HG02763 (cell line): ENCODE results near the gene HNRNPUL1.
"Not testable (repeated sequence)": the region's sequence is repeated elsewhere in the genome, so short reads cannot be mapped to it uniquely, and the experiment has no call there.

Experiments
- ATAC-seq: cut with Tn5 transposase; IDR thresholded peaks from one replicate; pipeline ENCODE4 v1.9.1; 2021; ENCODE audit warnings: mild to moderate bottlenecking, moderate library complexity; ENCODE audit not compliant: unreplicated experiment

Gene HNRNPUL1

GRCh38 chr19:41324231-41324702 is 60.1 kb downstream of the HNRNPUL1 start:
- ATAC-seq, result no peak

- ATAC-seq, result no peak
These were observed 60.9 kb downstream of the HNRNPUL1 start for GRCh38 chr19:41324921-41325639.

GRCh38 chr19:41325640-41325946 is 61.4 kb downstream of the HNRNPUL1 start:
- ATAC-seq, result no peak

- no peak for ATAC-seq
These were observed 62.0 kb downstream of the HNRNPUL1 start for GRCh38 chr19:41325947-41326706.

- no peak for ATAC-seq
These were observed 63.0 kb downstream of the HNRNPUL1 start for GRCh38 chr19:41327076-41327575.

- peak; percentile 51 for ATAC-seq
These were observed 63.5 kb downstream of the HNRNPUL1 start for GRCh38 chr19:41327576-41328156.

- ATAC-seq, result no peak
These were observed 64.1 kb downstream of the HNRNPUL1 start for GRCh38 chr19:41328157-41328841.

GRCh38 chr19:41328842-41329225 is 64.7 kb downstream of the HNRNPUL1 start:
- no peak for ATAC-seq

- no peak for ATAC-seq
These were observed 66.3 kb downstream of the HNRNPUL1 start for GRCh38 chr19:41330481-41330880.

GRCh38 chr19:41330946-41331678 is 66.9 kb downstream of the HNRNPUL1 start:
- ATAC-seq, result no peak

GRCh38 chr19:41332000-41332399 is 67.8 kb downstream of the HNRNPUL1 start:
- no peak for ATAC-seq

GRCh38 chr19:41332468-41332867 is 68.3 kb downstream of the HNRNPUL1 start:
- ATAC-seq, result no peak

- no peak for ATAC-seq
These were observed 70.6 kb downstream of the HNRNPUL1 start for GRCh38 chr19:41334793-41335192.

- no peak for ATAC-seq
These were observed 71.3 kb downstream of the HNRNPUL1 start for GRCh38 chr19:41335467-41335866.

GRCh38 chr19:41339936-41340335 is 75.8 kb downstream of the HNRNPUL1 start:
- ATAC-seq, result no peak

GRCh38 chr19:41341669-41342490 is 77.7 kb downstream of the HNRNPUL1 start:
- ATAC-seq, result no peak

- no peak for ATAC-seq
These were observed 80.0 kb downstream of the HNRNPUL1 start for GRCh38 chr19:41344162-41344561.

- not testable (repeated sequence) for ATAC-seq
These were observed 82.7 kb downstream of the HNRNPUL1 start for GRCh38 chr19:41346916-41347315.

- no peak for ATAC-seq
These were observed 86.7 kb downstream of the HNRNPUL1 start for GRCh38 chr19:41350735-41351338.
